Measurements from ENCODE around the gene PLXNA4.

DNA sequence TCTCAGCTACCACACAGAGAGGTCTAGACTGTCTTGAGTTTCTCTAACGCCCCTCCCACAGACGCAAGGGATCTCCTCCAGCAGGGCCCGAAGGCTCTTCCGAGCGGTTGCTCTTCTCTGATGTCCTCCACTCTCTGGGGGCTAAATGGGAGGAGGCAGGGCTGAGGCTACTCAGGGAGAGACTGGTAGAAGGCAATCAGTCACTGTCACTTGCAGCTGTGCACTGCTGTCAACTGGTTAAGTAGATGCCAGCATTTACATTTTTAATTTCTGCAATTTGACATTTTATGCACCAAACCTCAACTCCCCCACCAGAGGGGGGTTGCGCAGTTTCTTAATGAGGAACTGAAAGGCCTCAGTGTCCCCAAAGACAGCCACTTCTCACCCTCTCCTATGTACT lies 442.8 kb downstream of the PLXNA4 start:
- TF ChIP-seq GATA3 (IDR thresholded peaks at IDR 0.05; ENCODE audit: low read depth, low read length) (no peak), GATA2 (IDR thresholded peaks at IDR 0.05; ENCODE audit: low read depth, low read length) (no peak)

Data from SH-SY5Y (cell line).